C4-2B (cell line): ENCODE data around the gene TNNC2.

Experiments
- CTCF ChIP-seq: fragments of 450-650 bp; conservative IDR thresholded peaks from 2 replicates; pipeline ENCODE4 v1.5.1; 2017; ENCODE audit warnings: mild to moderate bottlenecking
- ZFX ChIP-seq: fragments of 450-650 bp; IDR thresholded peaks from 2 replicates; pipeline ENCODE4 v1.6.1; 2017

- no peak for TF ChIP-seq CTCF
- no peak for TF ChIP-seq ZFX
Observed at GRCh38 chr20:45835329-45835765, 8.2 kb upstream of the TNNC2 start.
